Prostate gland (tissue), 2 donors: Measurements from ENCODE around the gene ZNF516.

Experiments used
- POLR2AphosphoS5 ChIP-seq: sonication (generic); formaldehyde crosslinking; IDR thresholded peaks from one replicate; pipeline ENCODE4 v1.6.1; 2017; ENCODE audit warnings: antibody characterized with exemption
- TF ChIP-seq, protein P1 (sequence below), 4 experiments: fragments of 200-600 bp in 2 of 4; fragments of 450-650 bp in 2 of 4; sonication (generic) in 2 of 4; IDR thresholded peaks; 1 replicate in 3 of 4; 2 replicates in 1 of 4; pipeline ENCODE4 v1.5.1; 2016 to 2019; ENCODE audit warnings: antibody characterized with exemption in 4 of 4, mild to moderate bottlenecking in 2 of 4, moderate library complexity in 2 of 4

GRCh38 chr18:76530846-76531245 lies 35.8 kb upstream of the ZNF516 start:
- TF ChIP-seq, protein P1, sequence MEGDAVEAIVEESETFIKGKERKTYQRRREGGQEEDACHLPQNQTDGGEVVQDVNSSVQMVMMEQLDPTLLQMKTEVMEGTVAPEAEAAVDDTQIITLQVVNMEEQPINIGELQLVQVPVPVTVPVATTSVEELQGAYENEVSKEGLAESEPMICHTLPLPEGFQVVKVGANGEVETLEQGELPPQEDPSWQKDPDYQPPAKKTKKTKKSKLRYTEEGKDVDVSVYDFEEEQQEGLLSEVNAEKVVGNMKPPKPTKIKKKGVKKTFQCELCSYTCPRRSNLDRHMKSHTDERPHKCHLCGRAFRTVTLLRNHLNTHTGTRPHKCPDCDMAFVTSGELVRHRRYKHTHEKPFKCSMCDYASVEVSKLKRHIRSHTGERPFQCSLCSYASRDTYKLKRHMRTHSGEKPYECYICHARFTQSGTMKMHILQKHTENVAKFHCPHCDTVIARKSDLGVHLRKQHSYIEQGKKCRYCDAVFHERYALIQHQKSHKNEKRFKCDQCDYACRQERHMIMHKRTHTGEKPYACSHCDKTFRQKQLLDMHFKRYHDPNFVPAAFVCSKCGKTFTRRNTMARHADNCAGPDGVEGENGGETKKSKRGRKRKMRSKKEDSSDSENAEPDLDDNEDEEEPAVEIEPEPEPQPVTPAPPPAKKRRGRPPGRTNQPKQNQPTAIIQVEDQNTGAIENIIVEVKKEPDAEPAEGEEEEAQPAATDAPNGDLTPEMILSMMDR (IDR thresholded peaks at IDR 0.05) = no peak
- no peak for TF ChIP-seq POLR2AphosphoS5
